GM12891 (cell line): ENCODE results near the gene C11orf97.

Source experiments
- PAX5 ChIP-seq: IDR thresholded peaks from 2 replicates; pipeline ENCODE4 v1.6.1; 2011; ENCODE audit warnings: low read length, moderate library complexity, mild to moderate bottlenecking; ENCODE audit not compliant: insufficient read depth, severe bottlenecking
- POLR2A ChIP-seq: IDR thresholded peaks from 2 replicates; pipeline ENCODE4 v1.6.1; 2011; ENCODE audit warnings: low read depth, low read length, control low read depth
- POLR2AphosphoS5 ChIP-seq: IDR thresholded peaks from 2 replicates; pipeline ENCODE4 v1.6.1; 2011; ENCODE audit warnings: low read depth, low read length, control low read depth
- SPI1 ChIP-seq: IDR thresholded peaks from 2 replicates; pipeline ENCODE4 v1.6.1; 2011; ENCODE audit warnings: low read depth, low read length, control low read depth
- TAF1 ChIP-seq: IDR thresholded peaks from 2 replicates; pipeline ENCODE4 v1.6.1; 2011; ENCODE audit warnings: low read depth, low read length, control low read depth

- no peak for TF ChIP-seq POLR2A
- TF ChIP-seq TAF1, result no peak
- no peak for TF ChIP-seq POLR2AphosphoS5
- no peak for TF ChIP-seq PAX5
- no peak for TF ChIP-seq SPI1
These were observed 24.9 kb downstream of the C11orf97 start for GRCh38 chr11:94537031-94537600.
